Loucy (cell line): ENCODE results near the gene SERAC1.

Experiments
- CTCF ChIP-seq: fragments of 200-600 bp; sonication (generic); conservative IDR thresholded peaks from 2 replicates; pipeline ENCODE4 v1.5.1; 2014; ENCODE audit warnings: mild to moderate bottlenecking, antibody characterized with exemption, low read length
- EZH2phosphoT487 ChIP-seq: fragments of 200-600 bp; IDR thresholded peaks from 2 replicates; pipeline ENCODE4 v1.6.1; 2018; ENCODE audit warnings: antibody characterized with exemption, mild to moderate bottlenecking, moderate library complexity, borderline replicate concordance

GRCh38 chr6:158172001-158172400, 3.9 kb upstream of the SERAC1 start:
- no peak for TF ChIP-seq CTCF
- TF ChIP-seq EZH2phosphoT487 = no peak
